GM21423 (cell line): ENCODE results near the gene GSTO1.
"Not testable (repeated sequence)": the region's sequence is repeated elsewhere in the genome, so short reads cannot be mapped to it uniquely, and the experiment has no call there.

Experiments used
- ATAC-seq: cut with Tn5 transposase; IDR thresholded peaks from one replicate; pipeline ENCODE4 v1.9.1; 2021; ENCODE audit warnings: mild to moderate bottlenecking, moderate library complexity; ENCODE audit not compliant: unreplicated experiment

GSTO1 gene

GRCh38 chr10:104254493-104255310, at the start of gene GSTO1:
Gene GSTO1 (plus strand): TSS chr10:104254892. CDS start chr10:104254929, 37 bp downstream.
- ATAC-seq: peak; percentile 79

DNA sequence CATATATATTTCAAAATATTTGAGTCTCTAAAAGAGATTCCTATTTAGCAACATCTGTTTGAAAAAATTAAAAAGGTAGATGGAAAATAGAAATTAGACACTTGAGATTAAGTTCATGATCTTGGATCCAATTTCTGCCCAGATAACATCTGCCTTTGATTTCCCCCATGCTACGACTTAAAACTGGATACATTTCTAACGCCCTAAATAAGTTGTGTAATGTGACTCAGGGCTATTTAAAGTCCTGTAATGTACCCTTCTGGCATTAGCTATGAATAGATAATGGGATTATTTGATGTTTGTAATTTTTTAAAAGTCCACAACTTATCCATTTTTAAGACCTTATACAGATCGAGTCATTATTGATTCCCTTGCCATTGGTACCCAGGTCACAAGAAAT, 46.0 kb upstream of the GSTO1 start:
- no peak for ATAC-seq

DNA sequence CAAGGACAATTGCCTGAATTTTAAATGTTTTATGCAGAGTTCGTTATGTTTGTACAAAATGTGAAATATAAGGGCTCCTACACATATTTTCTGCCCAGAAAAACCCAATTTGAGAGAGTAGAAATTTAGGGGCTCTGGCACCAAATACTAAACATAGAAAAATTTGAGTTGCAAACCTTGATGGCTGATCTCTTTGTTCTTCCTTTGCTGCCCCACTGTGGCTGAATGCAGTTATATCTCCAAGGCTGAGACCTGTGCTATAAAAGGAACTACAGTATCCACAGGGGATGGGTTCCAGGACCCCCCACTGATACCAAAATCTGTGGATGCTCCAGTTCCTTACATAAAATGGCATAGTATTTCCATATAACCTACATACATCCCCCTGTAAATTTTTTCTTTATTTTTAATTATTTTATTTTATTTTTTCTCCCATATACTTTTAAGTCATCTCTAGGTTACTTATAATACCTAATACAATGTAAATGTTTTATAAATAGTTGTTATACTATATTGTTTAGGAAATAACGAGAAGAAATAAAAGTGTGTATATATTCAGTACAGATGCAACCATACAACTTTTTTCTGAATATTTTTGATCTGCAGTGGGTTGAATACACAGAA, 45.0 kb upstream of the GSTO1 start:
- no peak for ATAC-seq

- ATAC-seq: no peak
Measured at GRCh38 chr10:104216631-104217030, 38.1 kb upstream of the GSTO1 start.

GRCh38 chr10:104218751-104219150, 35.9 kb upstream of the GSTO1 start:
- ATAC-seq: no peak

GRCh38 chr10:104220522-104220921, 34.2 kb upstream of the GSTO1 start:
- no peak for ATAC-seq

DNA sequence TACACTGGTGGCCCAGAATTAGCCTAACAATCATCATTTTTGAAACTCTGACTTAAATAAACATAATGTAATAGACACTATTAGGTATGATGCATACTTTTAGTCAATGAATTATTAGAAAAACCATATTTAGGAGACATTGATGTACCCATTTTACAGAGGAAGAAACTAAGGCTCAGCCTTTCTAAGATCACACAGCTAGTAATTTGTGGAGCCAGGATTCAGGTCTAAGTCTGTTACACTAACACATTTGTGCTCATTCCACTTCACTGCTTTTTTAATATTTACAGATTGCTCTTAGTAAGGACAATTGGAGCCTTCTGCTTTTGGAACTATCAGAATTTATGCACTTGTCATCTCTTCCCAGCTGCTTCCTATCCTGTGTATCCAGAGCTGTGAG, 31.4 kb upstream of the GSTO1 start:
- ATAC-seq: no peak

DNA sequence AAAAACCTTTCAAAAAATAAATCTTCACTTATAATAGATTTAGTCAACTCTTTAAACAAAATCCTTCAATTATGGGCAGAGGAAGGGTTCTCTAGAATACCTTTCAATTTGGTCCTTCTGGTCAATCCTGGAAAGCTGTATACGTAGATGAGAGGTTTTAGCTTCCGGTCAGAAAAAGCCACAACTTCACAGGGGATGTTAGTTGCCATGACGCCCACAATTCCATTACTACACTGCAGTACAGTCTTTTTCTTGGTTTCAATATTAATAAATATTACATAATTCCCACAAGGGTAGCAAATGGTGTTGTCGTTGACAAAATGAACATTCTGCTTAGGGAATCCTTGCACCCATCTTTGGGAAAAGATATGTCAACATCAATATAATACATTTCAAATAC, 24.2 kb upstream of the GSTO1 start:
- no peak for ATAC-seq

- peak; percentile 100 for ATAC-seq
Measured at GRCh38 chr10:104231784-104232612, 22.7 kb upstream of the GSTO1 start, which contains the start of gene CFAP43. Gene CFAP43 (minus strand): TSS chr10:104232364. CDS start chr10:104232246, 118 bp downstream.

DNA sequence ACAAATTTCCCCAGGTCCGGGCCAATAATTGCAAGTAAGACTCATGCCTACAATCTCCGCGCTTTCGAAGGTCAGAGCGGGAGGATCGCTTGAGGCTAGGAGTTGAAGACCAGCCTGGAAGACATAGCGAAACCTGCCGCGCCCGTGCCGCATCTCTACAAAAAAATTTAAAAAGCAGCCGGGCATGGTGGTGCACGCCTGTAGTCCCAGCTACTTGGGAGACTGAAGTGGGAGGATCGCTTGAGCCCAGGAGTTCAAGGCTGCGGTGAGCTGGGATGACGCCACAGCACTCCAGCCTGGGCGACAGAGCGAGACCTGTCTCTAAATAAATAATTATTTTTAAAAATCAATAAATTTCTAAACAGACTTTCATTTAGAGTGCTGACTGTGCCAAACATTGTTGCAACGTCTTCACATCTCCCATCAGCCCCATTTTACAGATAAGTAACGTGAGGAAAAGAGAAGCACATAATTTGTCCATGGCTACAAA, 22.0 kb upstream of the GSTO1 start:
- ATAC-seq: peak; percentile 9

DNA sequence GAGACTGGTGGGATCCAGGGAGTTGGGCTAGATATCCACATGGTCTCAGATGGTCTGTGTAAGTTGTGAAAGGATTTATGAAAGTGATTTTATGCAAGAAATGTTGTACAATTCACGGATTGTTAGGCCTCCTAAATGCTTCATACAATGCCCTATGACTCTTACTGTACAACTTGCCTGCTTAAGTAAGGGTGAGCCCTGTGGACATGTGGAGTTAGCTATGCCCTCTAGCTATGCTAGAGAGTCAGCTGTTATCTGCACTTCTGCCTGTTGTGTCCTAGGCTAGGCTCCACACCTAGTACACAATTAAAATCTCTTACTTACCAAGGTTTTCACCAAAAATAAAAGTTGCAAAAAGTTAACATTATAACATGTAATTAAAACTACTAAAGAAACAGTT, 20.9 kb upstream of the GSTO1 start:
- no peak for ATAC-seq

DNA sequence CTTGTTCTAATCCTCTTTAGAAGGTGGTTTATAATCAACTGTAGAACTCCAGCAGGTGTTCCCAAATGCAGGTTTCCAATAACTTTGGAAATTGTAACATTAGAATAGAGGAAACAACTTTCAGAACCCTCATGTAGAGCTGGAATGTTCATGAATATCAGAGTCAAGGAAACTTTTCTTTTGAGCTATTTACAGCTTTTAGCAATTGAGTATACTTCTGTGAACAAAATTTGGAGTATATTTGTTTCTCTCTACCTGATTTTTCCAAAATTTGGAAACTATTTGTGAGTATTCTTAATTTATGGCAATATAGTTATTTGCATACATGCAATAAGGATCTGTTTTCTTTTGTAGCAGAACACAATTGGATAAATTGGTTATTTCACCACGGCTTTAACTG, 19.8 kb upstream of the GSTO1 start:
- no peak for ATAC-seq

DNA sequence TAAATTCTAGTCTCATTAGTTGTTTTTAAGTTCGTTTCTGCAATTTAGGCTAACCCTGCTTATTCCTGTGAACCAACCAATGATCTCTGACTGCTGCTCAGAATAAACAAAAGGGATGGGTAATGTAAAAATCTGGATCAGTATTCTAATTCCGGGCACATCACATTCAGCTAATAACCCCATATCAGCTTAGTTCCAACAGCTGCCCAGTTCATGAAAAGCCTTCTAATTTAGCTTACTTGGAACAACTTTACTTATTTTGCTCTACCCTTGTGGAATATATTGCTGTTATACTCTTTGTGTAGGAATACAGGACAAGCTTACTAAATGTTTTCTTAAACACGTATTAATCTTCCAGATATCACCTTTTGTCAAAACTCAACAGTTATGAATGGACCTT, 18.9 kb upstream of the GSTO1 start:
- no peak for ATAC-seq

GRCh38 chr10:104240078-104240477, 14.6 kb upstream of the GSTO1 start:
- ATAC-seq: no peak

DNA sequence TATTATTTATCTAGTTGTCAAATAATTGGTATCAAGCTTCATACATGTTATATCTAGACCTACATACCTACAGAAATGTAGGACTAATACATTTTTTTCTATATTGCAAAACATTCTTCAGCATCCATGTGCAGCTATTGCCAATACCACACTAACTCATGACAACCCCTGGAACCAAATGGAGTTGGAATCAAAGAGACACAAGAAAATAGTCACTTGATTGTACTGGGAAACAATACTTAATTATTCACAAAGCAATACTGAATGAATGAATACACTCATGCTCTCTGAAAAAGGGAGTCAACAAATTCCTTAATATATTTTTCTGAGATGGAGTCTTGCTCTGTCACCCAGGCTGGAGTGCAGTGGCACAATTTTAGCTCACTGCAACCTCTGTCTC, 12.1 kb upstream of the GSTO1 start:
- ATAC-seq: no peak

DNA sequence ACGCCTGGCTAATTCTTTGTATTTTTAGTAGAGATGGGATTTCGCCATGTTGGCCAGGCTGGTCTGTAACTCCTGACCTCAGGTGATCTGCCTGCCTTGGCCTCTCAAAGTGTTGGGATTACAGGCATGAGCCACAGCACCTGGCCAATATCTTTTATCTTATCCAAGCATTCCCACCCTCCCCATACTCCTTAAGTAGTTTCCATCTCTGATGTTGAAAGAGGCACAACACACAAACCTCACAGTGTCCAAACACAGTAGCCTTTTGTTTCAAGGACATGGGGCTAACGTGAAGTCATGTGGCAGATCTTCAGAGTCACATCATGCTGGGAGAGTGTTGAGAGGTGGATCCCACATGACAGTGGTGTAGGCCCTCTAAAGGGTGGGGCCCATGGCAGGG, 11.7 kb upstream of the GSTO1 start:
- not testable (repeated sequence) for ATAC-seq

DNA sequence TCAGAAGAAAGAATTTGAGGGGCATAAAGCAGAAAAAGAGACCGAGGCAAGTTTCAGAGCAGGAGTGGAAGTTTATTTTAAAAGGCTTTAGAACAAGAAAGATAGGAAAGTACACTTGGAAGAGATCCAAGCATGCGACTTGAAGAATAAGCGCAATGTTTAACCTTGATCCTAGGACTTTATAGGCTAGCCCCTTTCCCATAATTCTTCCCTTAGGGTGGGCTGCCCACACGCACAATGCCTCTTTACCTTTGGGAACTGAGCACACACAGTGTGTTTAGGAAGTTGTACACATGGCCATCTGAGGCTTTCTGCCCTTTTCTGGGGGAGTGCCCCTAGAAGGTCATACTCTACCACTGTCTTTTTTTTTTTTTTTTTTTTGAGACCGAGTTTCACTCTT, 11.2 kb upstream of the GSTO1 start:
- no peak for ATAC-seq

GRCh38 chr10:104245066-104245632, 9.5 kb upstream of the GSTO1 start:
- no peak for ATAC-seq

DNA sequence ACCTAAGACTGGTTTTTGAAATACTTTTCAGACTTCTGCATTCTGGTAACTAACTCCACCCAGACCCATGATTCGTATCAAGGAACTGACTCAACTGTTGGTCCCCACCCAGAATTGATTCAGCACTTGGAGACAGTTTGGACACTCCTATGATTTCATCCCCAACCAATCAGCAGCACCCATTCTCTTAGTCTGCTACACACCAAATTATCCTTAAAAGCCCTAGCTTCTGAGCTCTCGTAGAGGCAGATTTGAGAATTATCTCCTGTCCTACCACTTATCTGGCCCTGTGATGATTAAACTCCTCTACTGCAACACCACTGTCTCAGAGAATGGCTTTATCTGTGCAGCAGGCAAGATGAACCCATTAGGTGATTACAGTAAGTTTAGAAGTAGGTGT, 7.7 kb upstream of the GSTO1 start:
- no peak for ATAC-seq

GRCh38 chr10:104247513-104248146, 7.1 kb upstream of the GSTO1 start:
- ATAC-seq: no peak

DNA sequence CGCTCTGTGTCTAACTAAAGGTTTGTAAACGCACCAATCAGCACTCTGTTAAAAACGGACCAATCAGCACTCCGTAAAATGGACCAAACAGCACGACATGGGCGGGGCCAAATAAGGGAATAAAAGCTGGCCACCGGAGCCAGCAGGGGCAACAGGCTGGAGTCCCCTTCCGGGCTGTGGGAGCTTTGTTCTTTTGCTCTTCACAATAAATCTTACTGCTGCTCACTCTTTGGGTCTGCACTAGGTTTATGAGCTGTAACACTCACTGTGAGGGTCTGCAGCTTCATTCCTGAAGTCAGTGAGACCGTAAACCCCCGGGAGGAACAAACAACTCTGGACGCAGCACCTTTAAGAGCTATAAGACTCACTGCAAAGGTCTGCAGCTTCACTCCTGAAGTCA, 5.8 kb upstream of the GSTO1 start:
- not testable (repeated sequence) for ATAC-seq
